ENCODE results near the gene SIL1. TPM values are rescaled to one million over a fixed set of nuclear protein-coding genes. Genes with fewer than 3 reads are reported as not detected.

The SIL1 gene
- total and polyA plus RNA-seq, 2 of the 13 experiments (the other 11 are each of a cell fraction or from before 2014, with no cell fraction given): 26.0 to 30.0 TPM

- no peak overlapping the region for H3K27ac ChIP-seq (ENCODE audit: extremely low read length, insufficient read depth, low read length)
- no peaks in the 10 kb centered on the region for H3K79me2 ChIP-seq (ENCODE audit: insufficient read depth, low read length)
- H4K20me1 ChIP-seq (ENCODE audit: insufficient read depth, low read length): no peaks in the 10 kb centered on the region
- FAIRE-seq: no peak
- in situ Hi-C loops (cut with HindIII; ENCODE audit: extremely low pct_ligation_motif_present, low pct_unique_long_range_greater_than_20kb) (loop anchor here (25.0 kb wide), 1 partner anchor 310 kb away; no protein-coding TSS in a partner anchor), intact Hi-C loops (cut with micrococcal nuclease; ENCODE audit: unreplicated experiment) (no loop called here)
- H3K4me1 ChIP-seq (ENCODE audit: insufficient read depth, low read length): peaks cover 32% of the 10 kb centered on the region
- WGBS (ENCODE audit: low lambda C conversion rate): 97% methylated on average over 9 of the region's 17 CpGs
- H3K9me3 ChIP-seq (ENCODE audit: low read length): no peaks in the 10 kb centered on the region
- no peak for ATAC-seq
- H2AFZ ChIP-seq (ENCODE audit: low read length): no peak overlapping the region
- H3K9ac ChIP-seq (ENCODE audit: insufficient read depth, low read depth, low read length): no peak overlapping the region
- H3K36me3 ChIP-seq (replicated peaks in 1 of 2; ENCODE audit: control insufficient read depth in 1 of 2, insufficient read depth in 2 of 2, low read length in 2 of 2): no peaks in the 10 kb centered on the region; a peak in 2 of 5 replicates
- TF ChIP-seq ZBTB39 (CRISPR knock-in tag; IDR thresholded peaks at IDR 0.05) (no peak), ZNF879 (CRISPR knock-in tag; IDR thresholded peaks at IDR 0.05) (no peak), HCFC1 (IDR thresholded peaks at IDR 0.05; ENCODE audit: low read depth, low read length) (no peak), PCBP1 (IDR thresholded peaks at IDR 0.05; ENCODE audit: borderline replicate concordance, low read depth, low read length) (no peak), CENPBD1 (CRISPR knock-in tag; IDR thresholded peaks at IDR 0.05; ENCODE audit: borderline replicate concordance, low read depth) (no peak), GPBP1L1 (CRISPR knock-in tag; IDR thresholded peaks at IDR 0.05) (no peak), ZNF776 (CRISPR knock-in tag; IDR thresholded peaks at IDR 0.05) (no peak)
- no peak overlapping the region for H3K4me2 ChIP-seq (ENCODE audit: low read depth, low read length)
- POLR2A ChIA-PET: interaction anchor here (4.5 kb wide), 1 partner anchor 12 kb away, joined by 25 read pairs; no protein-coding TSS in a partner anchor
- no peak for DNase-seq (ENCODE audit: low spot score)
- BruUV-seq (replicated peaks): no TSS peak
- no peak overlapping the region for H3K4me3 ChIP-seq (replicated peaks in 1 of 3; ENCODE audit: insufficient read depth in 1 of 3, low read depth in 2 of 3, low read length in 3 of 3)
- H3K27me3 ChIP-seq (ENCODE audit: control insufficient read depth in 1 of 2, insufficient read depth in 2 of 2, low read length in 2 of 2): no peaks in the 10 kb centered on the region
- CTCF ChIA-PET (ENCODE audit: low intra/inter-chr PET ratio, low total read pairs): no interaction called here
Observed at GRCh38 chr5:138951986-138952735, 246.0 kb downstream of the SIL1 start.
